Glutamatergic neuron (in vitro differentiated cells): ENCODE results near the gene REV1. TPM values are rescaled to one million over a fixed set of nuclear protein-coding genes. Genes with fewer than 3 reads are reported as not detected.

ENCODE experiments used
- DNase-seq: peaks from one replicate; pipeline ENCODE4 v3.0.0; 2022
- H3K27ac Mint-ChIP-seq: one replicate; pipeline ENCODE4 v1.8.0; 2020; ENCODE audit warnings: mild to moderate bottlenecking, mixed read lengths, inconsistent platforms; ENCODE audit not compliant: unreplicated experiment
- H3K27me3 Mint-ChIP-seq: one replicate; pipeline ENCODE4 v1.8.0; 2020; ENCODE audit warnings: mild to moderate bottlenecking, moderate library complexity, mixed read lengths, inconsistent platforms; ENCODE audit not compliant: unreplicated experiment
- H3K36me3 Mint-ChIP-seq: one replicate; pipeline ENCODE4 v1.8.0; 2020; ENCODE audit warnings: mild to moderate bottlenecking, mixed read lengths, inconsistent platforms; ENCODE audit not compliant: unreplicated experiment
- H3K4me1 Mint-ChIP-seq: one replicate; pipeline ENCODE4 v1.8.0; 2020; ENCODE audit warnings: mild to moderate bottlenecking, low read depth, mixed read lengths, inconsistent platforms; ENCODE audit not compliant: unreplicated experiment
- H3K4me3 Mint-ChIP-seq: one replicate; pipeline ENCODE4 v1.8.0; 2020; ENCODE audit warnings: mild to moderate bottlenecking, mixed read lengths, inconsistent platforms; ENCODE audit not compliant: unreplicated experiment
- H3K9me3 Mint-ChIP-seq: one replicate; pipeline ENCODE4 v1.8.0; 2020; ENCODE audit warnings: mild to moderate bottlenecking, moderate library complexity, mixed read lengths, inconsistent platforms; ENCODE audit not compliant: unreplicated experiment
- total RNA-seq: library from RNA; stranded (reverse); fragmentation: NEBNext Ultra II Directional; extraction: Animal tissue kit (Norgen Biotek cat#: 25700); gene quantifications from one replicate; pipeline ENCODE4 v1.2.1, GENCODE V29; 2021; ENCODE audit not compliant: unreplicated experiment
- TF ChIP-seq, protein P1 (sequence below): fragments of 200-600 bp; sonication (generic); IDR thresholded peaks from one replicate; pipeline ENCODE4 v1.5.0; 2021; ENCODE audit not compliant: partially characterized antibody, unreplicated experiment

REV1 gene
- total RNA-seq, 1 donor from 2014 or later: 39.2 TPM

DNA sequence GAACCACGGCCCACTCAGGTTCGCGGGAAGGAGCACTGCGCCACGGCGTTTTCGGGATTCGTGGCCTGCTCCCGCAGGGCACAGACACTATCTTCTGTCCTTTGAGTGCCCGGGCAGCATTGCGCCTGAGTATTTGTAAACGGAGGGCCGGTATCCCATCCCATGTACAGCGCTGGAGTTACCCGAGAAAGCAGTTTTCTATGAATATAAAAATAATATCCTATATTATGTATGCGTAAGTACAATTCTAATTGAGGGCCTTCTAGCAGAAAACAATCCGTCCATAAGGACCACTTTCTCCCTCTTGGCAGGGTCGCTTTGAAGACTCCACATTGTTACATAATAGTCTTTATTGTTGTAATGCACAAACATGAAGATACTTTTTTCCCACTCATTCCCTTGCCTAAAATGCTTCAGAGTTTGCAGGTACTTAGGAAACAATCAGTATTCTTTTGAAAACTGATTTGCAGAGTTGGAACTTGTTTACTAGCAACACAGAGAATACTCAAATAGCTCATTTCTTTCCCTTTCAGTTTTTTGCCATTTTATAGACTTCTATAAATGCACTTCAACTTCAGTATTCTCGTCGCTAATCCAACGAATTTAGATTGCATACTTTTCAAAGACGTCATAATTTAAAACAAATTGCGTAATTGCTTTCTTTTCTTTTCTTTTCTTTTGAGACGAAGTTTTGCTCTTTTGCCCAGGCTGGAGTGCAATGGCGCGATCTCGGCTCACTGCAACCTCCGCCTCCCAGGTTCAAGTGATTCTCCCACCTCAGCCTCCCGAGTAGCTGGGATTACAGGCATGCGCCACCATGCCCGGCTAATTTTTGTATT lies 1.0 kb upstream of the REV1 start:
- TF ChIP-seq, protein P1, sequence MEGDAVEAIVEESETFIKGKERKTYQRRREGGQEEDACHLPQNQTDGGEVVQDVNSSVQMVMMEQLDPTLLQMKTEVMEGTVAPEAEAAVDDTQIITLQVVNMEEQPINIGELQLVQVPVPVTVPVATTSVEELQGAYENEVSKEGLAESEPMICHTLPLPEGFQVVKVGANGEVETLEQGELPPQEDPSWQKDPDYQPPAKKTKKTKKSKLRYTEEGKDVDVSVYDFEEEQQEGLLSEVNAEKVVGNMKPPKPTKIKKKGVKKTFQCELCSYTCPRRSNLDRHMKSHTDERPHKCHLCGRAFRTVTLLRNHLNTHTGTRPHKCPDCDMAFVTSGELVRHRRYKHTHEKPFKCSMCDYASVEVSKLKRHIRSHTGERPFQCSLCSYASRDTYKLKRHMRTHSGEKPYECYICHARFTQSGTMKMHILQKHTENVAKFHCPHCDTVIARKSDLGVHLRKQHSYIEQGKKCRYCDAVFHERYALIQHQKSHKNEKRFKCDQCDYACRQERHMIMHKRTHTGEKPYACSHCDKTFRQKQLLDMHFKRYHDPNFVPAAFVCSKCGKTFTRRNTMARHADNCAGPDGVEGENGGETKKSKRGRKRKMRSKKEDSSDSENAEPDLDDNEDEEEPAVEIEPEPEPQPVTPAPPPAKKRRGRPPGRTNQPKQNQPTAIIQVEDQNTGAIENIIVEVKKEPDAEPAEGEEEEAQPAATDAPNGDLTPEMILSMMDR: no peak
- H3K4me1 Mint-ChIP-seq: peaks cover 6% of the 10 kb centered on the region
- peak overlapping the region; percentile 85 for H3K4me3 Mint-ChIP-seq
- peak overlapping the region; percentile 85 for H3K27ac Mint-ChIP-seq
- H3K9me3 Mint-ChIP-seq: peaks cover 8% of the 10 kb centered on the region
- H3K27me3 Mint-ChIP-seq: peaks cover 5% of the 10 kb centered on the region
- no peak for DNase-seq
- no peaks in the 10 kb centered on the region for H3K36me3 Mint-ChIP-seq

- H3K4me1 Mint-ChIP-seq: peaks cover 6% of the 10 kb centered on the region
- peak overlapping the region; percentile 100 for H3K4me3 Mint-ChIP-seq
- DNase-seq: peak; percentile 74
- no peaks in the 10 kb centered on the region for H3K36me3 Mint-ChIP-seq
- H3K27me3 Mint-ChIP-seq: peaks cover 5% of the 10 kb centered on the region
- TF ChIP-seq, protein P1: no peak
- H3K9me3 Mint-ChIP-seq: peaks cover 8% of the 10 kb centered on the region
- peak overlapping the region; percentile 92 for H3K27ac Mint-ChIP-seq
These were observed 605 bp downstream of the REV1 start for GRCh38 chr2:99489063-99489760.

DNA sequence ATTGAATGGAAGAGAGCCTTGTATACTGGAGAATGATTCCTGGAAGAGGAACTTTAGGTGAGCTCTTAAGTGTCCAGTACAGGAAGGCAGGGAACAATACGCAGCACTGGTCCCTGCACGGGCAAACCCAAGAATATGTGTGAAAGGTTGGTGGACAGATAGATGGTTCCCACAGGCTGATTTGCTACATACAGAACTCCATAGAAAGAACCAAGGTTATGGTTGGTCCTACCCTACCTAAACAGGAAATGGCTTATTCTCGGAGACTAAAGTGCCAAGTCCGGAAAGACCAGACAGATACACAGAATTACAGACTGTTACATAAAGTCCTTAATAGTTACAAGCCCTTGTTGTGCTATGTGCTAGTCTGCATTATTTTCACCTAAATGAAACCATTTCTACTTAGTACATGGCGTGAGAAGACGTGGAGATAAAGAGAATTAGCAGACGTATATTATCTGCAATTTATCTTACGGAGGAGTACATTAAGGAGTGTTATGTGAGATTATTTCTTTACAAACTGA lies 1.2 kb downstream of the REV1 start:
- DNase-seq: no peak
- Mint-ChIP-seq H3K27ac (peak overlapping the region; percentile 92), H3K4me3 (peak overlapping the region; percentile 100), H3K4me1 (peaks cover 6% of the 10 kb centered on the region), H3K27me3 (peaks cover 4% of the 10 kb centered on the region), H3K9me3 (peaks cover 8% of the 10 kb centered on the region), H3K36me3 (no peaks in the 10 kb centered on the region)
- TF ChIP-seq, protein P1: no peak

GRCh38 chr2:99487906-99488305 lies 1.9 kb downstream of the REV1 start:
- no peak for DNase-seq
- H3K9me3 Mint-ChIP-seq: peaks cover 8% of the 10 kb centered on the region
- peak overlapping the region; percentile 100 for H3K4me3 Mint-ChIP-seq
- H3K27me3 Mint-ChIP-seq: peaks cover 4% of the 10 kb centered on the region
- H3K36me3 Mint-ChIP-seq: no peaks in the 10 kb centered on the region
- peaks cover 6% of the 10 kb centered on the region for H3K4me1 Mint-ChIP-seq
- TF ChIP-seq, protein P1: no peak
- H3K27ac Mint-ChIP-seq: no peak overlapping the region

DNA sequence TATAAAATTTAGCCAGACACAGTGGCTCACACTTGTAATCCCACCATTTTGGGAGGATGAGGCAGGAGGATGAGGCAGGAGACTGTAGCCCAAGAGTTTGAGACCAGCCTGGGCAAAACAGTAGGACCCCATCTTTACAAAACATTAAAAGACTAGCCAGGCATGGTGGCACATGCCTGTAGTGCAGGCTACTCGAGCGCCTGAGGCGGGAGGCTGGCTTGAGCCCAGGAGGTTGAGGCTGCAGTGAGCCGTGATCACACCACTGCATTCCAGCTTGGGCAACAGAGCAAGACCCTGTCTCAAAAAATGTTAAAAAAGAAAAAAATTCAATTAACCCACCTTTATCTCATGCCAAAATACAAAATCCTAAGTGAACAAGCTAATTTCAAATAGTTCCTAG lies 4.0 kb downstream of the REV1 start:
- no peak overlapping the region for H3K4me3 Mint-ChIP-seq
- TF ChIP-seq, protein P1: no peak
- peaks cover 8% of the 10 kb centered on the region for H3K9me3 Mint-ChIP-seq
- no peak overlapping the region for H3K27ac Mint-ChIP-seq
- peaks cover 6% of the 10 kb centered on the region for H3K4me1 Mint-ChIP-seq
- no peak for DNase-seq
- peaks cover 4% of the 10 kb centered on the region for H3K27me3 Mint-ChIP-seq
- H3K36me3 Mint-ChIP-seq: no peaks in the 10 kb centered on the region
